HepG2 (cell line): ENCODE results near the gene PFN1. TPM values are rescaled to one million over a fixed set of nuclear protein-coding genes. Genes with fewer than 3 reads are reported as not detected.

ENCODE experiments used
- FOXJ3 ChIP-seq: sonication (generic); formaldehyde crosslinking; IDR thresholded peaks from 2 replicates; pipeline ENCODE4 v1.4.0; 2020; ENCODE audit warnings: missing genetic modification reagents, mild to moderate bottlenecking, borderline replicate concordance
- HBP1 ChIP-seq: IDR thresholded peaks from 2 replicates; pipeline ENCODE4 v1.6.1; 2016; ENCODE audit warnings: low read depth, control low read depth
- HNRNPL ChIP-seq: fragments of 200-400 bp; formaldehyde crosslinking; IDR thresholded peaks from 2 replicates; pipeline ENCODE4 v1.6.1; 2017; ENCODE audit warnings: mild to moderate bottlenecking, low read depth, low read length
- ISL2 ChIP-seq: sonication (generic); formaldehyde crosslinking; IDR thresholded peaks from 2 replicates; pipeline ENCODE4 v1.5.0; 2020; ENCODE audit warnings: missing genetic modification reagents
- MED8 ChIP-seq: sonication (generic); formaldehyde crosslinking; IDR thresholded peaks from 2 replicates; pipeline ENCODE4 v1.8.1; 2023; ENCODE audit warnings: mild to moderate bottlenecking, missing genetic modification reagents; ENCODE audit not compliant: insufficient replicate concordance
- PAF1 ChIP-seq: IDR thresholded peaks from 2 replicates; pipeline ENCODE4 v1.6.1; 2016; ENCODE audit warnings: missing genetic modification reagents, missing compliant biosample characterization
- PHF8 ChIP-seq: sonication (generic); formaldehyde crosslinking; IDR thresholded peaks from 2 replicates; pipeline ENCODE4 v1.5.0; 2020; ENCODE audit warnings: missing genetic modification reagents
- POLR2AphosphoS5 ChIP-seq: IDR thresholded peaks from 2 replicates; pipeline ENCODE4 v1.6.1; 2012; ENCODE audit warnings: low read depth, low read length
- SAP130 ChIP-seq: IDR thresholded peaks from 2 replicates; pipeline ENCODE4 v1.6.1; 2016; ENCODE audit warnings: low read depth
- WIZ ChIP-seq: sonication (generic); formaldehyde crosslinking; IDR thresholded peaks from 2 replicates; pipeline ENCODE4 v1.5.1; 2020; ENCODE audit warnings: mild to moderate bottlenecking, missing genetic modification reagents
- ZGPAT ChIP-seq: IDR thresholded peaks from 2 replicates; pipeline ENCODE4 v1.6.1; 2016; ENCODE audit warnings: mild to moderate bottlenecking
- ZNF12 ChIP-seq: sonication (generic); formaldehyde crosslinking; IDR thresholded peaks from 2 replicates; pipeline ENCODE4 v1.5.0; 2020; ENCODE audit warnings: missing genetic modification reagents
- ZNF205 ChIP-seq: IDR thresholded peaks from 2 replicates; pipeline ENCODE4 v1.6.1; 2018; ENCODE audit warnings: missing biosample characterization, missing genetic modification reagents
- ZNF446 ChIP-seq: sonication (generic); formaldehyde crosslinking; IDR thresholded peaks from 2 replicates; pipeline ENCODE4 v1.5.0; 2020; ENCODE audit warnings: mild to moderate bottlenecking, missing genetic modification reagents
- ZNF563 ChIP-seq: sonication (generic); formaldehyde crosslinking; IDR thresholded peaks from 2 replicates; pipeline ENCODE4 v1.8.0; 2022; ENCODE audit warnings: mild to moderate bottlenecking, moderate library complexity, missing genetic modification reagents
- ZNF652 ChIP-seq: IDR thresholded peaks from 2 replicates; pipeline ENCODE4 v1.6.1; 2016; ENCODE audit warnings: low read depth, borderline replicate concordance
- polyA plus RNA-seq, 8 experiments: library from polyadenylated mRNA; depleted of rRNA in 3 of 8; stranded (reverse) in 7 of 8; unstranded in 1 of 8; fragments of >200 nt; fragmentation: Illumina TruSeq in 4 of 8; extraction: Trizol in 4 of 8; gene quantifications; 2 replicates each; pipeline versions ENCODE4 v1.2.1 to v1.2.3, GENCODE V29; 2011 to 2016; ENCODE audit warnings: low read depth in 4 of 8, missing spikeins in 1 of 8, mixed read lengths in 1 of 8; ENCODE audit not compliant: insufficient read depth in 1 of 8
- total RNA-seq, 5 experiments: library from RNA; depleted of rRNA; stranded (reverse); fragments of >200 nt; fragmentation: Illumina TruSeq; extraction: Trizol; gene quantifications; 2 replicates each; pipeline ENCODE4 v1.2.3, GENCODE V29; 2016; ENCODE audit warnings: low read depth in 1 of 5
- TF ChIP-seq, protein P1 (sequence below): IDR thresholded peaks from 2 replicates; pipeline ENCODE4 v1.4.0; 2020; ENCODE audit warnings: mild to moderate bottlenecking, missing genetic modification reagents
- TF ChIP-seq, protein P2 (sequence below): sonication (generic); formaldehyde crosslinking; IDR thresholded peaks from 2 replicates; pipeline ENCODE4 v1.4.0; 2020; ENCODE audit warnings: missing genetic modification reagents
- TF ChIP-seq, protein P3 (sequence below): sonication (generic); formaldehyde crosslinking; IDR thresholded peaks from 2 replicates; pipeline ENCODE4 v1.8.0; 2022; ENCODE audit warnings: missing genetic modification reagents, low read depth, mild to moderate bottlenecking, borderline replicate concordance

Gene PFN1
- total and polyA plus RNA-seq, 2 of the 13 experiments (the other 11 are each of a cell fraction or from before 2014, with no cell fraction given): 494 to 613 TPM

DNA sequence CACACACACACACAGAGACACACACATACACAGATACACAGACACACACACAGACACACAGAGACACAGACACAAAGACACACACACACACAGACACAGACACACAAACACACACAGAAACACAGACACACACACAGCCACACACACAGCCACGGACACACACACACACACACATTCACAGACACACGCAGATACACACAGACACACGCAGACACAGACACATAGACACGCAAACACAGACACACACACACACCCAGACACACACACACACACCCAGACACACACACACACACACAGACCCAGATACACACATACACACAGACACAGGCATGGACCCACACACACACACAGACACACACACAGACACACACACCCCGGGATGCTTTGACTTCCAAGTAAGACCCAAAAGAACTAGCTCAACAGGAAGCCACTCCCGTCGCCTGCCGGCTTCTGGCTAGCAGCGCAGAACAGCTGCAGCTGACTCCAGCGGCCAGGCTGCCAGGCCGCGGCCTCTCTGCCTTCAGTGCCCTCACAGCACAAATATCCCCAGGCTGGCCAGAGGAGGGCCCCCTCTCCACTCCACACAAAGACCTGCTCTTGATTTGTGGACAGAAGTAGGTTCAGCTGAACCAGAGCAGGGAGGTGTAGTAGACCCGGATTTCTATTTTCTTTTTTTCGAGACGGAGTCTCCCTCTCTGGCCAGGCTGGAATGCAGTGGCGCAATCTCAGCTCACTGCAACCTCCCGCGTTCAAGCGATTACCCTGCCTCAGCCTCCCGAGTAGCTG lies 39.4 kb downstream of the PFN1 start (continued):
- TF ChIP-seq, protein P1, sequence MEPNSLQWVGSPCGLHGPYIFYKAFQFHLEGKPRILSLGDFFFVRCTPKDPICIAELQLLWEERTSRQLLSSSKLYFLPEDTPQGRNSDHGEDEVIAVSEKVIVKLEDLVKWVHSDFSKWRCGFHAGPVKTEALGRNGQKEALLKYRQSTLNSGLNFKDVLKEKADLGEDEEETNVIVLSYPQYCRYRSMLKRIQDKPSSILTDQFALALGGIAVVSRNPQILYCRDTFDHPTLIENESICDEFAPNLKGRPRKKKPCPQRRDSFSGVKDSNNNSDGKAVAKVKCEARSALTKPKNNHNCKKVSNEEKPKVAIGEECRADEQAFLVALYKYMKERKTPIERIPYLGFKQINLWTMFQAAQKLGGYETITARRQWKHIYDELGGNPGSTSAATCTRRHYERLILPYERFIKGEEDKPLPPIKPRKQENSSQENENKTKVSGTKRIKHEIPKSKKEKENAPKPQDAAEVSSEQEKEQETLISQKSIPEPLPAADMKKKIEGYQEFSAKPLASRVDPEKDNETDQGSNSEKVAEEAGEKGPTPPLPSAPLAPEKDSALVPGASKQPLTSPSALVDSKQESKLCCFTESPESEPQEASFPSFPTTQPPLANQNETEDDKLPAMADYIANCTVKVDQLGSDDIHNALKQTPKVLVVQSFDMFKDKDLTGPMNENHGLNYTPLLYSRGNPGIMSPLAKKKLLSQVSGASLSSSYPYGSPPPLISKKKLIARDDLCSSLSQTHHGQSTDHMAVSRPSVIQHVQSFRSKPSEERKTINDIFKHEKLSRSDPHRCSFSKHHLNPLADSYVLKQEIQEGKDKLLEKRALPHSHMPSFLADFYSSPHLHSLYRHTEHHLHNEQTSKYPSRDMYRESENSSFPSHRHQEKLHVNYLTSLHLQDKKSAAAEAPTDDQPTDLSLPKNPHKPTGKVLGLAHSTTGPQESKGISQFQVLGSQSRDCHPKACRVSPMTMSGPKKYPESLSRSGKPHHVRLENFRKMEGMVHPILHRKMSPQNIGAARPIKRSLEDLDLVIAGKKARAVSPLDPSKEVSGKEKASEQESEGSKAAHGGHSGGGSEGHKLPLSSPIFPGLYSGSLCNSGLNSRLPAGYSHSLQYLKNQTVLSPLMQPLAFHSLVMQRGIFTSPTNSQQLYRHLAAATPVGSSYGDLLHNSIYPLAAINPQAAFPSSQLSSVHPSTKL (CRISPR knock-in tag): peak; percentile 38
- no peak for TF ChIP-seq ZGPAT (CRISPR knock-in tag)
- TF ChIP-seq ZNF446 (CRISPR knock-in tag): no peak
- peak; percentile 46; the same call in 1 of the 2 replicates for TF ChIP-seq PHF8 (CRISPR knock-in tag)
- TF ChIP-seq HNRNPL: 0 out of 2 replicates have a peak, but pooled peaks have one; percentile 62
- peak; percentile 48; the same call in 1 of the 2 replicates for TF ChIP-seq ZNF12 (CRISPR knock-in tag)
- peak; percentile 38; the same call in 1 of the 2 replicates for TF ChIP-seq ZNF652
- TF ChIP-seq, protein P2, sequence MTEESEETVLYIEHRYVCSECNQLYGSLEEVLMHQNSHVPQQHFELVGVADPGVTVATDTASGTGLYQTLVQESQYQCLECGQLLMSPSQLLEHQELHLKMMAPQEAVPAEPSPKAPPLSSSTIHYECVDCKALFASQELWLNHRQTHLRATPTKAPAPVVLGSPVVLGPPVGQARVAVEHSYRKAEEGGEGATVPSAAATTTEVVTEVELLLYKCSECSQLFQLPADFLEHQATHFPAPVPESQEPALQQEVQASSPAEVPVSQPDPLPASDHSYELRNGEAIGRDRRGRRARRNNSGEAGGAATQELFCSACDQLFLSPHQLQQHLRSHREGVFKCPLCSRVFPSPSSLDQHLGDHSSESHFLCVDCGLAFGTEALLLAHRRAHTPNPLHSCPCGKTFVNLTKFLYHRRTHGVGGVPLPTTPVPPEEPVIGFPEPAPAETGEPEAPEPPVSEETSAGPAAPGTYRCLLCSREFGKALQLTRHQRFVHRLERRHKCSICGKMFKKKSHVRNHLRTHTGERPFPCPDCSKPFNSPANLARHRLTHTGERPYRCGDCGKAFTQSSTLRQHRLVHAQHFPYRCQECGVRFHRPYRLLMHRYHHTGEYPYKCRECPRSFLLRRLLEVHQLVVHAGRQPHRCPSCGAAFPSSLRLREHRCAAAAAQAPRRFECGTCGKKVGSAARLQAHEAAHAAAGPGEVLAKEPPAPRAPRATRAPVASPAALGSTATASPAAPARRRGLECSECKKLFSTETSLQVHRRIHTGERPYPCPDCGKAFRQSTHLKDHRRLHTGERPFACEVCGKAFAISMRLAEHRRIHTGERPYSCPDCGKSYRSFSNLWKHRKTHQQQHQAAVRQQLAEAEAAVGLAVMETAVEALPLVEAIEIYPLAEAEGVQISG (CRISPR knock-in tag): peak; percentile 55; the same call in 1 of the 2 replicates
- TF ChIP-seq ZNF563 (CRISPR knock-in tag): peak; percentile 49
- peak; percentile 35; the same call in 1 of the 2 replicates for TF ChIP-seq HBP1 (CRISPR knock-in tag)
- TF ChIP-seq, protein P3, sequence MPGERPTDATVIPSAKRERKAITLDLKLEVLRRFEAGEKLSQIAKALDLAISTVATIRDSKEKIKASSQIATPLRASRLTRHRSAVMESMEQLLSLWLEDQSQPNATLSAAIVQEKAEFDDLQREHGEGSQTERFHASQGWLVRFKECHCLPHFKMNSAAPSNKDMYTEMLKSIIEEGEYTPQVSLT (CRISPR knock-in tag): no peak
- no peak for TF ChIP-seq WIZ (CRISPR knock-in tag)
- TF ChIP-seq ZNF205: 0 out of 2 replicates have a peak, but pooled peaks have one; percentile 24
- TF ChIP-seq ISL2 (CRISPR knock-in tag): peak; percentile 27; the same call in 1 of the 2 replicates
- no peak for TF ChIP-seq MED8 (CRISPR knock-in tag)
- 0 out of 2 replicates have a peak, but pooled peaks have one; percentile 23 for TF ChIP-seq POLR2AphosphoS5
- TF ChIP-seq SAP130 (CRISPR knock-in tag): peak; percentile 81
- TF ChIP-seq PAF1 (CRISPR knock-in tag): no peak
- TF ChIP-seq FOXJ3 (CRISPR knock-in tag): peak; percentile 28; the same call in 1 of the 2 replicates
